SK-N-SH treated with all-trans-retinoic acid at 6 μM for 48 hours (cell line): Measurements from ENCODE around the gene RGS9.

ENCODE experiments used
- ATAC-seq: fragments of 200-7000 bp; cut with Tn5 transposase; 3 replicates; pipeline ENCODE4 v1.9.1; 2020; ENCODE audit warnings: mild to moderate bottlenecking, moderate library complexity
- BACH2 ChIP-seq: fragments of 250-450 bp; sonication (Bioruptor Pico); IDR thresholded peaks from 2 replicates; pipeline ENCODE4 v1.9.0; 2021; ENCODE audit warnings: mild to moderate bottlenecking, borderline replicate concordance
- CSDC2 ChIP-seq: fragments of 250-450 bp; sonication (Bioruptor Pico); IDR thresholded peaks from 2 replicates; pipeline ENCODE4 v1.5.0; 2020; ENCODE audit warnings: mild to moderate bottlenecking, moderate library complexity
- ESRRG ChIP-seq: fragments of 250-450 bp; sonication (Bioruptor Pico); IDR thresholded peaks from 2 replicates; pipeline ENCODE4 v1.6.1; 2021; ENCODE audit warnings: mild to moderate bottlenecking
- GLIS3 ChIP-seq: fragments of 250-450 bp; sonication (Bioruptor Pico); IDR thresholded peaks from 2 replicates; pipeline ENCODE4 v1.5.0; 2020; ENCODE audit warnings: mild to moderate bottlenecking, moderate library complexity
- ISL1 ChIP-seq: fragments of 250-450 bp; sonication (Bioruptor Pico); IDR thresholded peaks from 2 replicates; pipeline ENCODE4 v2.1.2; 2022; ENCODE audit warnings: mild to moderate bottlenecking, moderate library complexity
- OSR1 ChIP-seq: fragments of 250-450 bp; sonication (Bioruptor Pico); IDR thresholded peaks from 2 replicates; pipeline ENCODE4 v1.8.0; 2022; ENCODE audit warnings: moderate library complexity, mild to moderate bottlenecking, inconsistent platforms
- PPARA ChIP-seq: fragments of 250-450 bp; sonication (Bioruptor Pico); IDR thresholded peaks from 2 replicates; pipeline ENCODE4 v1.5.0; 2020; ENCODE audit warnings: mild to moderate bottlenecking, borderline replicate concordance
- RARB ChIP-seq: fragments of 250-450 bp; sonication (Bioruptor Pico); IDR thresholded peaks from 2 replicates; pipeline ENCODE4 v1.8.0; 2021; ENCODE audit warnings: mild to moderate bottlenecking, moderate library complexity
- SNAI2 ChIP-seq: fragments of 250-450 bp; sonication (Bioruptor Pico); IDR thresholded peaks from 2 replicates; pipeline ENCODE4 v1.5.0; 2020; ENCODE audit warnings: mild to moderate bottlenecking, moderate library complexity
- TCF4 ChIP-seq: fragments of 250-450 bp; sonication (Bioruptor Pico); IDR thresholded peaks from 2 replicates; pipeline ENCODE4 v1.8.0; 2021; ENCODE audit warnings: mild to moderate bottlenecking, moderate library complexity, borderline replicate concordance
- TOX ChIP-seq: fragments of 250-450 bp; sonication (Bioruptor Pico); IDR thresholded peaks from 2 replicates; pipeline ENCODE4 v1.8.0; 2021; ENCODE audit warnings: mild to moderate bottlenecking, moderate library complexity, borderline replicate concordance
- TSHZ2 ChIP-seq: fragments of 250-450 bp; sonication (Bioruptor Pico); IDR thresholded peaks from 2 replicates; pipeline ENCODE4 v1.5.0; 2020; ENCODE audit warnings: mild to moderate bottlenecking, moderate library complexity
- ZC3H10 ChIP-seq: fragments of 250-450 bp; sonication (Bioruptor Pico); IDR thresholded peaks from 2 replicates; pipeline ENCODE4 v1.5.1; 2021; ENCODE audit warnings: mild to moderate bottlenecking, moderate library complexity
- ZFP3 ChIP-seq: fragments of 250-450 bp; sonication (Bioruptor Pico); IDR thresholded peaks from 2 replicates; pipeline ENCODE4 v1.5.0; 2020; ENCODE audit warnings: mild to moderate bottlenecking, moderate library complexity
- ZFP30 ChIP-seq: fragments of 450-650 bp; formaldehyde crosslinking; IDR thresholded peaks from 2 replicates; pipeline ENCODE4 v1.5.0; 2022; ENCODE audit warnings: mild to moderate bottlenecking, moderate library complexity
- ZNF565 ChIP-seq: fragments of 450-650 bp; formaldehyde crosslinking; conservative IDR thresholded peaks from 2 replicates; pipeline ENCODE4 v1.5.0; 2020; ENCODE audit warnings: low read depth, mild to moderate bottlenecking, moderate library complexity
- ZNF70 ChIP-seq: fragments of 450-650 bp; formaldehyde crosslinking; IDR thresholded peaks from 2 replicates; pipeline ENCODE4 v1.5.0; 2020; ENCODE audit warnings: mild to moderate bottlenecking, moderate library complexity
- ZNF8 ChIP-seq: fragments of 450-650 bp; formaldehyde crosslinking; IDR thresholded peaks from 2 replicates; pipeline ENCODE4 v1.5.0; 2020; ENCODE audit warnings: mild to moderate bottlenecking, moderate library complexity
- TF ChIP-seq, protein P1 (sequence below): fragments of 250-450 bp; sonication (Bioruptor Pico); IDR thresholded peaks from 2 replicates; pipeline ENCODE4 v1.8.0; 2021; ENCODE audit warnings: low read depth, mild to moderate bottlenecking, moderate library complexity, borderline replicate concordance
- TF ChIP-seq, protein P2 (sequence below): fragments of 250-450 bp; sonication (Bioruptor Pico); IDR thresholded peaks from 2 replicates; pipeline ENCODE4 v1.8.0; 2020; ENCODE audit warnings: mild to moderate bottlenecking, moderate library complexity, borderline replicate concordance
- TF ChIP-seq, protein P3 (sequence below): fragments of 250-450 bp; sonication (Bioruptor Pico); IDR thresholded peaks from 2 replicates; pipeline ENCODE4 v1.5.1; 2020; ENCODE audit warnings: low read depth, mild to moderate bottlenecking, moderate library complexity
- TF ChIP-seq, protein P4 (sequence below): fragments of 250-450 bp; sonication (Bioruptor Pico); IDR thresholded peaks from 2 replicates; pipeline ENCODE4 v1.5.1; 2021; ENCODE audit warnings: mild to moderate bottlenecking, moderate library complexity

The RGS9 gene

GRCh38 chr17:65228734-65229620 is 91.8 kb downstream of the RGS9 start (continued):
- TF ChIP-seq SNAI2 (CRISPR knock-in tag) (peak; percentile 85), GLIS3 (CRISPR knock-in tag) (peak; percentile 86; the same call in 1 of the 2 replicates), ZC3H10 (CRISPR knock-in tag) (no peak), ZNF8 (CRISPR knock-in tag) (peak; percentile 72), ZFP3 (peak; percentile 81; the same call in 1 of the 2 replicates)
- TF ChIP-seq, protein P1, sequence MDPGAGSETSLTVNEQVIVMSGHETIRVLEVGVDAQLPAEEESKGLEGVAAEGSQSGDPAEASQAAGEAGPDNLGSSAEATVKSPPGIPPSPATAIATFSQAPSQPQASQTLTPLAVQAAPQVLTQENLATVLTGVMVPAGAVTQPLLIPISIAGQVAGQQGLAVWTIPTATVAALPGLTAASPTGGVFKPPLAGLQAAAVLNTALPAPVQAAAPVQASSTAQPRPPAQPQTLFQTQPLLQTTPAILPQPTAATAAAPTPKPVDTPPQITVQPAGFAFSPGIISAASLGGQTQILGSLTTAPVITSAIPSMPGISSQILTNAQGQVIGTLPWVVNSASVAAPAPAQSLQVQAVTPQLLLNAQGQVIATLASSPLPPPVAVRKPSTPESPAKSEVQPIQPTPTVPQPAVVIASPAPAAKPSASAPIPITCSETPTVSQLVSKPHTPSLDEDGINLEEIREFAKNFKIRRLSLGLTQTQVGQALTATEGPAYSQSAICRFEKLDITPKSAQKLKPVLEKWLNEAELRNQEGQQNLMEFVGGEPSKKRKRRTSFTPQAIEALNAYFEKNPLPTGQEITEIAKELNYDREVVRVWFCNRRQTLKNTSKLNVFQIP (CRISPR knock-in tag): peak; percentile 70; the same call in 1 of the 2 replicates

- no peak for ATAC-seq
- TF ChIP-seq, protein P2, sequence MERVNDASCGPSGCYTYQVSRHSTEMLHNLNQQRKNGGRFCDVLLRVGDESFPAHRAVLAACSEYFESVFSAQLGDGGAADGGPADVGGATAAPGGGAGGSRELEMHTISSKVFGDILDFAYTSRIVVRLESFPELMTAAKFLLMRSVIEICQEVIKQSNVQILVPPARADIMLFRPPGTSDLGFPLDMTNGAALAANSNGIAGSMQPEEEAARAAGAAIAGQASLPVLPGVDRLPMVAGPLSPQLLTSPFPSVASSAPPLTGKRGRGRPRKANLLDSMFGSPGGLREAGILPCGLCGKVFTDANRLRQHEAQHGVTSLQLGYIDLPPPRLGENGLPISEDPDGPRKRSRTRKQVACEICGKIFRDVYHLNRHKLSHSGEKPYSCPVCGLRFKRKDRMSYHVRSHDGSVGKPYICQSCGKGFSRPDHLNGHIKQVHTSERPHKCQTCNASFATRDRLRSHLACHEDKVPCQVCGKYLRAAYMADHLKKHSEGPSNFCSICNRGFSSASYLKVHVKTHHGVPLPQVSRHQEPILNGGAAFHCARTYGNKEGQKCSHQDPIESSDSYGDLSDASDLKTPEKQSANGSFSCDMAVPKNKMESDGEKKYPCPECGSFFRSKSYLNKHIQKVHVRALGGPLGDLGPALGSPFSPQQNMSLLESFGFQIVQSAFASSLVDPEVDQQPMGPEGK: no peak
- TF ChIP-seq TOX (CRISPR knock-in tag) (no peak), BACH2 (no peak), CSDC2 (CRISPR knock-in tag) (no peak), TSHZ2 (CRISPR knock-in tag) (no peak), ZNF8 (CRISPR knock-in tag) (no peak), ZFP30 (no peak), ZNF70 (no peak), TCF4 (no peak), ZC3H10 (CRISPR knock-in tag) (no peak), PPARA (no peak), ISL1 (CRISPR knock-in tag) (no peak), RARB (CRISPR knock-in tag) (no peak), GLIS3 (CRISPR knock-in tag) (no peak), OSR1 (CRISPR knock-in tag) (no peak), ZNF565 (CRISPR knock-in tag) (no peak), ESRRG (CRISPR knock-in tag) (no peak)
- TF ChIP-seq, protein P3, sequence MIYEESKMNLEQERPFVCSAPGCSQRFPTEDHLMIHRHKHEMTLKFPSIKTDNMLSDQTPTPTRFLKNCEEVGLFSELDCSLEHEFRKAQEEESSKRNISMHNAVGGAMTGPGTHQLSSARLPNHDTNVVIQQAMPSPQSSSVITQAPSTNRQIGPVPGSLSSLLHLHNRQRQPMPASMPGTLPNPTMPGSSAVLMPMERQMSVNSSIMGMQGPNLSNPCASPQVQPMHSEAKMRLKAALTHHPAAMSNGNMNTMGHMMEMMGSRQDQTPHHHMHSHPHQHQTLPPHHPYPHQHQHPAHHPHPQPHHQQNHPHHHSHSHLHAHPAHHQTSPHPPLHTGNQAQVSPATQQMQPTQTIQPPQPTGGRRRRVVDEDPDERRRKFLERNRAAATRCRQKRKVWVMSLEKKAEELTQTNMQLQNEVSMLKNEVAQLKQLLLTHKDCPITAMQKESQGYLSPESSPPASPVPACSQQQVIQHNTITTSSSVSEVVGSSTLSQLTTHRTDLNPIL (CRISPR knock-in tag): no peak
- TF ChIP-seq, protein P1 (CRISPR knock-in tag): no peak
- TF ChIP-seq, protein P4, sequence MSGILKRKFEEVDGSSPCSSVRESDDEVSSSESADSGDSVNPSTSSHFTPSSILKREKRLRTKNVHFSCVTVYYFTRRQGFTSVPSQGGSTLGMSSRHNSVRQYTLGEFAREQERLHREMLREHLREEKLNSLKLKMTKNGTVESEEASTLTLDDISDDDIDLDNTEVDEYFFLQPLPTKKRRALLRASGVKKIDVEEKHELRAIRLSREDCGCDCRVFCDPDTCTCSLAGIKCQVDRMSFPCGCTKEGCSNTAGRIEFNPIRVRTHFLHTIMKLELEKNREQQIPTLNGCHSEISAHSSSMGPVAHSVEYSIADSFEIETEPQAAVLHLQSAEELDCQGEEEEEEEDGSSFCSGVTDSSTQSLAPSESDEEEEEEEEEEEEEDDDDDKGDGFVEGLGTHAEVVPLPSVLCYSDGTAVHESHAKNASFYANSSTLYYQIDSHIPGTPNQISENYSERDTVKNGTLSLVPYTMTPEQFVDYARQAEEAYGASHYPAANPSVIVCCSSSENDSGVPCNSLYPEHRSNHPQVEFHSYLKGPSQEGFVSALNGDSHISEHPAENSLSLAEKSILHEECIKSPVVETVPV (CRISPR knock-in tag): no peak
These were observed 92.4 kb downstream of the RGS9 start for GRCh38 chr17:65229621-65229995.
